PC-3 (cell line): ENCODE results near the gene RPS26.

Source experiments
- CTCF ChIP-seq: fragments of 300-600 bp; sonication (generic); conservative IDR thresholded peaks from 2 replicates; pipeline ENCODE4 v1.5.1; 2017; ENCODE audit warnings: antibody characterized with exemption, low read depth, mild to moderate bottlenecking, low read length
- EZH2 ChIP-seq: fragments of 300-600 bp; sonication (generic); IDR thresholded peaks from one replicate; pipeline ENCODE4 v1.6.1; 2017; ENCODE audit warnings: antibody characterized with exemption, mild to moderate bottlenecking, low read length; ENCODE audit not compliant: unreplicated experiment
- EZH2phosphoT487 ChIP-seq: fragments of 300-600 bp; sonication (generic); IDR thresholded peaks from 2 replicates; pipeline ENCODE4 v1.6.1; 2018; ENCODE audit warnings: mild to moderate bottlenecking, antibody characterized with exemption, low read length, borderline replicate concordance

- TF ChIP-seq EZH2 (no peak), CTCF (no peak), EZH2phosphoT487 (no peak)
These were observed 33.9 kb upstream of the RPS26 start for GRCh38 chr12:56007564-56008559.
